GM21786 (cell line): ENCODE results near the gene HTRA2.
A peak's percentile ranks its signal among the peaks of the same experiment; 100 is the strongest.
"Not testable (repeated sequence)": the region's sequence is repeated elsewhere in the genome, so short reads cannot be mapped to it uniquely, and the experiment has no call there.

Experiments
- ATAC-seq: cut with Tn5 transposase; IDR thresholded peaks from one replicate; pipeline ENCODE4 v1.9.1; 2021; ENCODE audit not compliant: unreplicated experiment

Gene HTRA2

DNA sequence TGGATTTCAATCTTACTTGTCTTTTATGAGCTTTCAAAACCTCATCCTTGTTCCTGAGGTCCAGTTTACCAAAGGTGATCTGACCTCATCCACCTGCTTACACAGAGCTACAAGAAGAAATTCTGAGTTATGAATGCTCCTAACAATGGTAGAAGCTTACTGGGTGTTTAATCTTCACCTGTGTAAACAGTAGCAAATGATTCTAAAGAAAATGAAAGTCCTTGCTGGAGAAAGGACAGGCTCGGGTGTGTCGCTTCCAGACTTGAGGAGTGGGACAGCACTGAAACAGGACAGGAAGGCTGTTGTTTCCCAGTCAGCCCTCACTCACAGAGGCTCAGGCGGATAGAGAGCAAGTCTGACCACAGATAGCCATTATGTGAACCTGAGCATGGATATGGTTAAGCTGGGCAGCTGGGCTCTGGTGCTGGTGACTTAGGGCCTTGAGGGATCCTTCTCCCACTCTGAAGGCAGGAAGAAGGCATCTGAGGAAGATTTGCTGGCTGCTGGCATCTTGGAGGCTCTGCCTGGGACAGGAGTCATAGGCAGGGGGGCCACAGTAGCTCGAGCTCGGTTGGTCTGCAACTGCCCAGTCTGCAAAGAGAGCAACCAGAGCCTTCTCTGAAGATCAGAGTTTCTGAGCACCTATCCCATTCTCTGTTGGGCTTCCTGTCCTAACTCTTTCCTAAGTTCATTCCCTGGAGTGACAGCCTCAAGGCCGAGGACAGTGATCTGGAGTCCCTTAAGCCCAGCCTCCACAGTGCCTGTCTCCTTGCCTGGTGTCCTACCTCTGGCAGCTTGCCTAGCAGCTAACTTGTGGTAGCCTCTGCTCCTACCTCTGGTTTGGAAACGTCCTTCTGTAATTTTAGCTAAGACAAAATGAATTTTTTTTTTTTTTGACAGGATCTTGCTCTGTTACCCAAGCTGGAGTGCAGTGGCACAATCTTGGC is 28.8 kb downstream of the HTRA2 start:
- no peak for ATAC-seq

- ATAC-seq: no peak
Measured at GRCh38 chr2:74559912-74560311, 30.2 kb downstream of the HTRA2 start.

DNA sequence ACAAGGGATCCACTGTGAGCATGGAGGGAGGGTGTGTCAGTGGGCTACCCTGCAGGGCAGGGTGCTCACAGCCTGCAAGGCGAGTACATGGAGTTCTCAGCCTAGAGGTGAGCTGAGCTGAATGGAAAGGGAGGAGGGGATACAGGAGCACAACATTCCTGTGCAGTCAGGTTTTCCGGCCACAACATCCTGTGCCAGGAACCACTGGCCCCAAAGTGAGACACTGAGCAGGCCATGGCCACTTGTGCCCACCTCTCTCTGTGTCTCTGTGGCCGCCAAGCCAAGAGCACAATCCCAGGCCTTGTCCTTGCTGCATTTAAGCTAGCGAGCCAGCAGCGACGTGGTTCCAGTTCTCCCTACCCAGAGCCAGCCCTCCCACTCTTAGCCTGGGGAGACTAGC is 30.9 kb downstream of the HTRA2 start:
- ATAC-seq: no peak

GRCh38 chr2:74561022-74561421 is 31.3 kb downstream of the HTRA2 start:
- not testable (repeated sequence) for ATAC-seq

DNA sequence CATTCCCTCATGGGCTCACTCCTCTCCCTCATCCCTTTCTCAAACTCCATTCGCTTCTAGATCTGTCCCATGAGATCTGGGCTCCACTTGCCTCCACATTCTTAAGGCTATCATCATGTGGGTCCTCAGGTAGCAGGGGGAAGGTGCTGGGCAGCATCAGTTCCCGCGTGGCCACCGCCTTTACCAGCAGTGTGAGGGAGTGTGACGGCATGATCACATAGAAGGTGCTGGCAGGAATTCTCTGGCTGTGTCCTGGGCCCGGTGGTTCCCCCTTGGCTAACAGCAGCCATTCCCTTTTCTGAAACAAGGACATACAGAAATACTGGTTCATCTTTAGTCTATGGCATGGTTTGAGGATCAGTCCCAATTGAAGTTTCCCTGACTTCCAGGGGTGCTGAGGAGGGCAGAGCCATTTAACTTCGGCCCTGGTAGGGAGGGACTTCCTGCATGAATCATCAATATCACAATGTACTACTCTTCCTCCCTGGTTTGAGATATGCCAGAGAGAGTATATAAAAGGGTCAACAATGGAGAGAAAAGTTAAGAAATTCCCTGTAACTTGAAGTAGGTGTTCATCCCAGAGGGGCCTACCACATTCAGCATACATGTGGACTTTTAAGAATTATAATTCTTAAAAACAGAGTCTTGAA is 32.5 kb downstream of the HTRA2 start:
- ATAC-seq: no peak

GRCh38 chr2:74564222-74564621 is 34.5 kb downstream of the HTRA2 start:
- no peak for ATAC-seq

- ATAC-seq: no peak
Measured at GRCh38 chr2:74566076-74566753, 36.5 kb downstream of the HTRA2 start.

GRCh38 chr2:74566754-74567085 is 37.0 kb downstream of the HTRA2 start:
- ATAC-seq: peak; percentile 44

GRCh38 chr2:74567881-74568280 is 38.1 kb downstream of the HTRA2 start:
- ATAC-seq: no peak

- ATAC-seq: no peak
Measured at GRCh38 chr2:74569686-74570085, 40.0 kb downstream of the HTRA2 start.

DNA sequence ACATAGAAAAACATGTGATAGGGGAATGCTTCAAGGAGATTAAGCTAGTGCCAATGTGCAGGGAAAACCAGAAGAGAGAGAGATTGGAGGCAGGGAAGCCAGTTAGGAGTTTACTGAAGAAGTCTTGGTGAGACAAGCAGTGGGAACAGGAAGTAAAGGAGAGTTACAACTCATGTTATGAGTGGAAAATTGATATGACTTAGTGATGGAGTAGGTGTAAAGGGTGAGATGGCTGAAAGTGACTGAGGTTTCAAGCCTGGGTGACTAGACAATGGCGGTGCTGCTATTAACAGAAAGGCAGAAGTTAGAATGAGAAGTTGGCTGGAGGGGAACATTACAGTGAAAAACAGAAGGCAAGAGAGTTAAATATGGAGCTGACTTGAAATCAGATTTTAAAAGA is 41.3 kb downstream of the HTRA2 start:
- ATAC-seq: peak; percentile 62

- ATAC-seq: no peak
Measured at GRCh38 chr2:74572178-74572925, 42.6 kb downstream of the HTRA2 start.

DNA sequence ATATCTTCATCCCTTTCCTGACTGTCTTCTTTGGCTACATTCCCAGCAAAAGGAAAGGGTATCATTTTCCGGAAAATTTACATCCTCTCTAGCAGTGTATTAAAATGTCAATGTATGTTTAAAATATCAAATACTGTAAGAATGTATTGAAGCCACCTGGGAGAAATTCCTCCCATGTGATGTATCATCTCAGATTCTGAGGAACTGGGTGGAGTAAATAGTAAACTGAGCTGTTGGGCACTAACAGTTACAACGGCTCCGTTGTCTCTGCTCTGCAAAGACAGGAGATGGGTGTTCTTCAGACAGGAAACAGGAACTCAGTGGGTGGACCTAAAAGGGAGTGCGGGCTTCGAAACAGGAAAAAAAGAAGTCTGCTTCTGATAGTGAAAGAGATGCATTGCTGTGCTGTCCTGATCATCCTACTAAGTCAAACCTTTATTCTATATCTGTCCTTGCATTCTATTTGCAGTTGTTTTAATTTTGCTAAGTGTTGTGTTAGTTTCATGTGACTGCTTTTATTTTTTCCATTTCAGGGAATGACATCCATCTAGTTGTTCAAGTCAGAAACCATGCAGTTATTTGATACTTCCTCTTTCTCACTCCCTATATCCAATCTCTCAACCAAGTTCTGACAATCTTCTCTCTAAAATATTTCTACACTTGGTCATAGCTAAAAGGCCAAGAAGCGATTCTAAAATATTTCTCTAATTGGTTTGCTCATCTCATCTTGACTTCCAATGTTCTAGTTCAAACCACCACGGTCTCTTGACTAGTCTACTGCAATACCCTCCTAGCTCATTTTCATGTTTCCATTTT is 44.2 kb downstream of the HTRA2 start:
- ATAC-seq: peak; percentile 37

DNA sequence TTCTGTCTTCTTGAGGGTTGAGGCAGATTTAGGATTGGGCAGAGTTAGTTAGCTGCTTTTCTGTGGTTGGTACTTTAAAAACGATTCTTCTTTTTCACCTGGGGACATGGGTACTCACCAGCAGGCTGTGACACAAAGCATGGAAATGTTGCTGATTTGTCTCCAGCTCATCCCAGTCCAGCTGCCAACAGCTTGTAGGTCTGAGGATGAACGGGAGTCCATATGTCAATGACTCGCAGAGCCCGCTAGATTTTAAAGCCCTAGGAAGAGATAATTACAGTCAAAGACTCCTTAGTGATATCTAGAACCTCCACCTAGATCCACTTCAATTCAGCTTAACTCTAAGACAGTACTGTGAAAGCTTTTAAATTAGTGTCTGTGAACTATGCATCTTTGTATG is 45.6 kb downstream of the HTRA2 start:
- ATAC-seq: no peak

GRCh38 chr2:74576211-74576862 is 46.6 kb downstream of the HTRA2 start:
- no peak for ATAC-seq

- ATAC-seq: no peak
Measured at GRCh38 chr2:74576863-74577229, 47.1 kb downstream of the HTRA2 start.

DNA sequence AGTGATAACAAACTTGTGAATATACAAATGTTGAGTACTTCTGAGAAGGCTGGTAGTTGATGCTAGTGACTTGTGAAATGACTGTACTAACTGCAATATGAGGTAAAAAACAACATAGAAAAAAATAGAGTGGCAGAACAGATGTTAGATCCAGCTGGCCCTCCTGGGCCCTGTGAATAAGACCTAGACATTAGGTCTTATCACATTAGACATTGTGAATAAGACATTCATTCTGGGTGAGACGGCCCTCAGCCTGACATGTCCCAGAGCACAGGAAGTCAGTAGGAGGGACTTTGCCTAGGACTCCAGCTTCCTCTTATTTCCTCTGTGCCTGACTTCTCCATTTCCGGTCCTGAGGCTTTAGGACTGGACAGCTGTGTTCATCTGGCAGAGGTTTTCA is 47.7 kb downstream of the HTRA2 start:
- ATAC-seq: no peak

GRCh38 chr2:74578408-74578807 is 48.7 kb downstream of the HTRA2 start:
- peak; percentile 63 for ATAC-seq

- no peak for ATAC-seq
Measured at GRCh38 chr2:74581463-74581862, 51.7 kb downstream of the HTRA2 start.

DNA sequence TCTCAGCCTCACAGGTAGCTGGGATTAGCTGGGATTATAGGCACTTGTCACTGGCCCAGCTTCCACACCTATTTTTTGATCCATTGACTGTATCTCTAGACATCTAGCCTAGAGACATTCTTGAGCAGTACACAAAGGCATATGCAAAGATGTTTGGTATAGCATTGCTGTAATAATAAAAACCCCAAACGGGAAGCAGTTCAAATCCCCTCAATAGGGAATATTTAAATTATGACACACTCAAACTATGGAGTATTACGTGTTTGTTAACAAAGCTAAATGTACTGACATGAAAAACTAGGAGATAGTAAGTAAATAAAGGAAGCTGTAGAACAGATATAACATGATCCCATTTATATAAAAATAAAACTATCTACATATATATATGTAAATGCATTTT is 52.5 kb downstream of the HTRA2 start:
- ATAC-seq: no peak
